Lung (tissue), 12 donors: ENCODE data around the gene CDH4. TPM values are rescaled to one million over a fixed set of nuclear protein-coding genes. Genes with fewer than 3 reads are reported as not detected.

Source experiments
- ATAC-seq: fragments of 200-7000 bp; cut with Tn5 transposase; one replicate; pipeline ENCODE4 v1.9.1; 2020; ENCODE audit warnings: moderate number of reproducible peaks; ENCODE audit not compliant: insufficient read depth, low FRiP score
- DNase-seq, 3 donors: peaks; one replicate each; pipeline ENCODE4 v3.0.0-alpha.2; 2013 to 2017
- H3K27ac ChIP-seq, 2 donors: one replicate each; pipeline ENCODE4 v1.5.1; 2013; ENCODE audit warnings: mild to moderate bottlenecking in 2 of 2, moderate library complexity in 2 of 2, control low read depth in 1 of 2, inconsistent platforms in 1 of 2, low read depth in 1 of 2, low read length in 1 of 2
- H3K27me3 ChIP-seq, 3 donors: one replicate each; pipeline ENCODE4 v1.5.1; 2013; ENCODE audit warnings: low read length in 2 of 3; ENCODE audit not compliant: control insufficient read depth in 3 of 3, insufficient read depth in 3 of 3
- H3K36me3 ChIP-seq, 4 donors: one replicate each; pipeline ENCODE4 v1.5.1; 2013; ENCODE audit warnings: low read length in 4 of 4, mild to moderate bottlenecking in 1 of 4, moderate library complexity in 1 of 4; ENCODE audit not compliant: control insufficient read depth in 4 of 4, insufficient read depth in 4 of 4
- H3K4me1 ChIP-seq, 5 donors: one replicate each; pipeline ENCODE4 v1.5.1; 2013; ENCODE audit warnings: low read length in 5 of 5, mild to moderate bottlenecking in 2 of 5, moderate library complexity in 1 of 5; ENCODE audit not compliant: control insufficient read depth in 5 of 5, insufficient read depth in 5 of 5
- H3K4me3 ChIP-seq: one replicate; pipeline ENCODE4 v1.5.1; 2013; ENCODE audit warnings: mild to moderate bottlenecking, control low read depth, moderate library complexity
- H3K9ac ChIP-seq, 2 donors: one replicate each; pipeline ENCODE4 v1.5.1; 2013; ENCODE audit warnings: low read length in 2 of 2, control low read depth in 1 of 2; ENCODE audit not compliant: insufficient read depth in 1 of 2
- H3K9me3 ChIP-seq, 4 donors: one replicate each; pipeline ENCODE4 v1.5.1; 2013; ENCODE audit warnings: low read length in 3 of 4, mild to moderate bottlenecking in 1 of 4, moderate library complexity in 1 of 4; ENCODE audit not compliant: control insufficient read depth in 4 of 4, insufficient read depth in 3 of 4
- WGBS, 2 donors: extraction: QIAGEN DNeasy Blood & Tissue Kit; methylation state at CpG; one replicate each; pipeline ENCODE4 v1.1.7; 2013; 5-methylcytosine and 5-hydroxymethylcytosine counted together
- polyA plus RNA-seq, 2 donors: library from polyadenylated mRNA; stranded (reverse); fragments of 200-250 nt; gene quantifications; one replicate each; pipeline ENCODE4 v1.2.1, GENCODE V29; 2013
- total RNA-seq, 2 donors: library from RNA; depleted of rRNA in 1 of 2; stranded (reverse); fragments of >200 nt in 1 of 2; gene quantifications; one replicate each; pipeline ENCODE4 v1.2.1, GENCODE V29; 2014 to 2021
- TF ChIP-seq, protein P1 (sequence below): IDR thresholded peaks from 2 replicates; pipeline ENCODE4 v1.5.1; 2012; ENCODE audit warnings: mild to moderate bottlenecking; ENCODE audit errors: control extremely low read depth, extremely low read depth
- donor health status: control.
- donor health status: control.
- donor health status: Bipolar disorder and iron deficiency.
- donor health status: healthy.
- donor health status: DM: yes; HTN: yes; CAD: no.

Gene CDH4
- total and polyA plus RNA-seq, 4 donors = 0.10 to 2.1 (median 0.34) TPM

DNA sequence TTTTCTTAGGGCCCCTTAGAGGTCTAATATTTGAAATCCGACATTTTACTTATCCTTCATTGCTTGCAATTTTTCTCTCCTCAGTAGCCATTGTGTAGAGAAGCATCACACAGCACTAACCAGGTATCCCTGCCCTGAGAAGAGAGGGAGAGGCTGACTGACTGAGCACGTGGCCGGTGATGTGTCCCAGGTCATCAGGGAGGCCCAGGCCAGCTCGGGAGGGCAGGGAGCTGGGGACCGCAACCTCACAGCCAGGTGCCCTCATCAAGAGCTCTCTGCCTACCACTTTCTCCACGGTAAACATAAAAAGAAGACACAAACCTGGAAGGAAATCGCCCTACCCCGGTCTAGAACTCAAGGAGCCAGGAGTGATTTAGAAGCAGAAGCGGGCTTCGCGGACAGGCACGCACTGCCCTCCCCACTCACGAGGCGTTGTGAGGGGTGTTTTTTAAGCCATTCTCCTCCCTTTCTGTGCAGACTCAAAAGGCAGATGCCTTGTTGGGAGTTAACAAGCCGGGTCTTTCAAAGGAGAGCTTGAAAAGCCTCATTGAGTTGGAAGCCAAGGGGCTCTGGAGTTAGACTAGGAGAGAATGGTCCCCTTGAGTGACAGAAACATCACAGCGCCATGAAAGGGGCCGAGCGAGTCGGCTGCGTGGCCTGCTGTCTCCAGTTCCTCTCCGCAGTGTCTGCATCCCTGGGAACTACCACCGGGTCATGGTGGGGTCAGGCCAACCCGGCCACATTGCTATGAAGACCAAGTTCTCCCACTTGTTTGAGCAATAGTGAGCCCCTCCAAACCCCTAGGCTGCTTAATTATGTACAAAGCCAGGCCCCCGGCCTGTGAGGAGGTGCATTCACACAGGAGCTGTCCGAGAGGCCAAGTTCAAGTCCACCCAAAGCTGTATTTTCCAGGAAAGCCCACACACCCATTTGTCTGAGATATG, 285.4 kb downstream of the CDH4 start:
- TF ChIP-seq, protein P1, sequence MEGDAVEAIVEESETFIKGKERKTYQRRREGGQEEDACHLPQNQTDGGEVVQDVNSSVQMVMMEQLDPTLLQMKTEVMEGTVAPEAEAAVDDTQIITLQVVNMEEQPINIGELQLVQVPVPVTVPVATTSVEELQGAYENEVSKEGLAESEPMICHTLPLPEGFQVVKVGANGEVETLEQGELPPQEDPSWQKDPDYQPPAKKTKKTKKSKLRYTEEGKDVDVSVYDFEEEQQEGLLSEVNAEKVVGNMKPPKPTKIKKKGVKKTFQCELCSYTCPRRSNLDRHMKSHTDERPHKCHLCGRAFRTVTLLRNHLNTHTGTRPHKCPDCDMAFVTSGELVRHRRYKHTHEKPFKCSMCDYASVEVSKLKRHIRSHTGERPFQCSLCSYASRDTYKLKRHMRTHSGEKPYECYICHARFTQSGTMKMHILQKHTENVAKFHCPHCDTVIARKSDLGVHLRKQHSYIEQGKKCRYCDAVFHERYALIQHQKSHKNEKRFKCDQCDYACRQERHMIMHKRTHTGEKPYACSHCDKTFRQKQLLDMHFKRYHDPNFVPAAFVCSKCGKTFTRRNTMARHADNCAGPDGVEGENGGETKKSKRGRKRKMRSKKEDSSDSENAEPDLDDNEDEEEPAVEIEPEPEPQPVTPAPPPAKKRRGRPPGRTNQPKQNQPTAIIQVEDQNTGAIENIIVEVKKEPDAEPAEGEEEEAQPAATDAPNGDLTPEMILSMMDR = no peak
- ATAC-seq = no peak
- Histone ChIP-seq H3K27me3 (peaks cover 0 to 3% (median 0%) of the 10 kb centered on the region in 3 donors), H3K4me1 (no peaks in the 10 kb centered on the region), H3K27ac (no peak overlapping the region), H3K9me3 (no peaks in the 10 kb centered on the region), H3K9ac (no peak overlapping the region), H3K36me3 (no peaks in the 10 kb centered on the region), H3K4me3 (no peak overlapping the region)
- WGBS, 2 donors = 80 to 90% methylated on average over 25 of the region's 25 CpGs
- DNase-seq = no peak

DNA sequence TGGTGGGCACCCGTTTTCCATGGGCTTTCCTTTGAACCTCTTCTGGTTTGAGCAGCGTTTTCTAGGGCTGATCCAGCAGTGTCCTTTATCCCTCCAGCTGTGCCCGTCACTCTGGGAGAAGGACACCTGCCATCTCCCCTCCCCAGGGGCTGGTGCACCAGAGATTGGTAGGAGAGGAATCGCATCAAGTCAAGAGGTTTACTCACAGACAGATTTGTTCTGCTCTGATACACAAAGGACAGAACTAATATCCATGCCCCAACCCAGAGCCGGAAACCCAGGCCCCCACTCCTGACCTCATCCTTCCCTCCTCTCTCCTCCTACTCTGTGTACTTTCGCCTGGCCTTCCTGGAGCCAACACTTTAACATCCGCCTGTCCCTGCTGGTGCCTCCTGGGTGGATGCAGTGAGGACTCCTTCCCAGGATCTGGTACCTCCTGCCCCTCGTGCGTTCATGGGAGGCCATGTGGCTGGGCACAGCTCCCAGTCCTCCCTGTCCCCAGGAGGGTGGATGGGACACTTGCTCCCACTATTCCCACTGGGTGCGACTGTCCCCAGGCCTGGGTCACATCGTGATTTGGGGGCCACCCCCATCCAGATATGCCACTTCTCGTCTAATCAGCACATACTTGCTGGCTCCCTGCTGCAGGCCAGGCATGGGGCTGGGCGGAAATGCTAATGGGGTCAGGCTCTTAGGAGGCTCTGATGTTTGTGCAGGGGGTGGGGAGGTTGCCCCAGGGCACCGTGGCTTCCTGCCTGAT, 286.3 kb downstream of the CDH4 start:
- Histone ChIP-seq H3K4me1 (no peaks in the 10 kb centered on the region), H3K4me3 (no peak overlapping the region), H3K9ac (no peak overlapping the region), H3K36me3 (no peaks in the 10 kb centered on the region), H3K9me3 (no peaks in the 10 kb centered on the region), H3K27me3 (peaks cover 0 to 3% (median 0%) of the 10 kb centered on the region in 3 donors), H3K27ac (no peak overlapping the region)
- TF ChIP-seq, protein P1 = no peak
- no peak for DNase-seq
- no peak for ATAC-seq
- 74 to 83% methylated on average over 14 of the region's 14 CpGs for WGBS, 2 donors

GRCh38 chr20:61538943-61539265, 286.8 kb downstream of the CDH4 start:
- Histone ChIP-seq H3K9ac (no peak overlapping the region), H3K27me3 (peaks cover 0 to 3% (median 0%) of the 10 kb centered on the region in 3 donors), H3K4me3 (no peak overlapping the region), H3K27ac (no peak overlapping the region), H3K36me3 (no peaks in the 10 kb centered on the region), H3K9me3 (no peaks in the 10 kb centered on the region), H3K4me1 (no peaks in the 10 kb centered on the region)
- 89 to 90% methylated on average over 8 of the region's 8 CpGs for WGBS, 2 donors
- ATAC-seq (no peak), DNase-seq (no peak)
- TF ChIP-seq, protein P1 = no peak
